ENCODE results near the gene TBX4.

The TBX4 gene

GRCh38 chr17:61449707-61450640 is 2.2 kb upstream of the TBX4 start:
- no peak for ATAC-seq (ENCODE audit: low read depth)
- Histone ChIP-seq H3K27me3 (ENCODE audit: insufficient read depth, poor library complexity, severe bottlenecking) (peaks cover 11% of the 10 kb centered on the region), H3K27ac (ENCODE audit: poor library complexity, severe bottlenecking) (no peak overlapping the region)

GRCh38 chr17:61450641-61451537 is 1.3 kb upstream of the TBX4 start:
- no peak overlapping the region for H3K4me3 ChIP-seq (ENCODE audit: severe bottlenecking)
- peaks cover 11% of the 10 kb centered on the region for H3K27me3 ChIP-seq (ENCODE audit: insufficient read depth, poor library complexity, severe bottlenecking)
- TF ChIP-seq, protein P1, sequence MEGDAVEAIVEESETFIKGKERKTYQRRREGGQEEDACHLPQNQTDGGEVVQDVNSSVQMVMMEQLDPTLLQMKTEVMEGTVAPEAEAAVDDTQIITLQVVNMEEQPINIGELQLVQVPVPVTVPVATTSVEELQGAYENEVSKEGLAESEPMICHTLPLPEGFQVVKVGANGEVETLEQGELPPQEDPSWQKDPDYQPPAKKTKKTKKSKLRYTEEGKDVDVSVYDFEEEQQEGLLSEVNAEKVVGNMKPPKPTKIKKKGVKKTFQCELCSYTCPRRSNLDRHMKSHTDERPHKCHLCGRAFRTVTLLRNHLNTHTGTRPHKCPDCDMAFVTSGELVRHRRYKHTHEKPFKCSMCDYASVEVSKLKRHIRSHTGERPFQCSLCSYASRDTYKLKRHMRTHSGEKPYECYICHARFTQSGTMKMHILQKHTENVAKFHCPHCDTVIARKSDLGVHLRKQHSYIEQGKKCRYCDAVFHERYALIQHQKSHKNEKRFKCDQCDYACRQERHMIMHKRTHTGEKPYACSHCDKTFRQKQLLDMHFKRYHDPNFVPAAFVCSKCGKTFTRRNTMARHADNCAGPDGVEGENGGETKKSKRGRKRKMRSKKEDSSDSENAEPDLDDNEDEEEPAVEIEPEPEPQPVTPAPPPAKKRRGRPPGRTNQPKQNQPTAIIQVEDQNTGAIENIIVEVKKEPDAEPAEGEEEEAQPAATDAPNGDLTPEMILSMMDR (IDR thresholded peaks at IDR 0.05; ENCODE audit: poor library complexity, severe bottlenecking): no peak
- no peak overlapping the region for H3K27ac ChIP-seq (ENCODE audit: poor library complexity, severe bottlenecking)
- H3K4me1 ChIP-seq (ENCODE audit: insufficient read depth, poor library complexity, severe bottlenecking): no peaks in the 10 kb centered on the region
- DNase-seq (ENCODE audit: low spot score): no peak
- H3K36me3 ChIP-seq (ENCODE audit: low read depth): no peaks in the 10 kb centered on the region
- no peaks in the 10 kb centered on the region for H3K9me3 ChIP-seq (ENCODE audit: severe bottlenecking)
- ATAC-seq (ENCODE audit: low read depth): no peak

More at GRCh38 chr17:61449707-61450640, 2.2 kb upstream of the TBX4 start:
- TF ChIP-seq, protein P1 (IDR thresholded peaks at IDR 0.05; ENCODE audit: poor library complexity, severe bottlenecking): no peak
- no peaks in the 10 kb centered on the region for H3K9me3 ChIP-seq (ENCODE audit: severe bottlenecking)
- H3K36me3 ChIP-seq (ENCODE audit: low read depth): no peaks in the 10 kb centered on the region
- H3K4me1 ChIP-seq (ENCODE audit: insufficient read depth, poor library complexity, severe bottlenecking): no peaks in the 10 kb centered on the region
- DNase-seq (ENCODE audit: low spot score): no peak
- no peak overlapping the region for H3K4me3 ChIP-seq (ENCODE audit: severe bottlenecking)

- no peaks in the 10 kb centered on the region for H3K9me3 ChIP-seq (ENCODE audit: severe bottlenecking)
- 0 out of 3 replicates have a peak, but pooled peaks have one; percentile 21 for ATAC-seq (ENCODE audit: low read depth)
- H3K4me1 ChIP-seq (ENCODE audit: insufficient read depth, poor library complexity, severe bottlenecking): no peaks in the 10 kb centered on the region
- peaks cover 11% of the 10 kb centered on the region for H3K27me3 ChIP-seq (ENCODE audit: insufficient read depth, poor library complexity, severe bottlenecking)
- TF ChIP-seq, protein P1 (IDR thresholded peaks at IDR 0.05; ENCODE audit: poor library complexity, severe bottlenecking): no peak
- DNase-seq (ENCODE audit: low spot score): no peak
- H3K36me3 ChIP-seq (ENCODE audit: low read depth): no peaks in the 10 kb centered on the region
- peak overlapping the region; percentile 14 for H3K4me3 ChIP-seq (ENCODE audit: severe bottlenecking)
- H3K27ac ChIP-seq (ENCODE audit: poor library complexity, severe bottlenecking): no peak overlapping the region
Observed at GRCh38 chr17:61451538-61452300, 503 bp upstream of the TBX4 start.

GRCh38 chr17:61453566-61454380 is 1.6 kb downstream of the TBX4 start:
- H3K4me1 ChIP-seq (ENCODE audit: insufficient read depth, poor library complexity, severe bottlenecking): no peaks in the 10 kb centered on the region
- DNase-seq (ENCODE audit: low spot score) (no peak), ATAC-seq (ENCODE audit: low read depth) (no peak)
- H3K9me3 ChIP-seq (ENCODE audit: severe bottlenecking): no peaks in the 10 kb centered on the region
- TF ChIP-seq, protein P1 (IDR thresholded peaks at IDR 0.05; ENCODE audit: poor library complexity, severe bottlenecking): no peak
- H3K27me3 ChIP-seq (ENCODE audit: insufficient read depth, poor library complexity, severe bottlenecking): peaks cover 11% of the 10 kb centered on the region
- H3K27ac ChIP-seq (ENCODE audit: poor library complexity, severe bottlenecking): no peak overlapping the region
- H3K4me3 ChIP-seq (ENCODE audit: severe bottlenecking): no peak overlapping the region
- no peaks in the 10 kb centered on the region for H3K36me3 ChIP-seq (ENCODE audit: low read depth)

Measured in RWPE2 (cell line).